NCI-H82 treated with DMSO at 0.1 percent for 48 hours (cell line): ENCODE data around the gene ZNF133.
"Not testable (repeated sequence)": the region's sequence is repeated elsewhere in the genome, so short reads cannot be mapped to it uniquely, and the experiment has no call there.

Experiments used
- DNase-seq: peaks from one replicate; lab custom pipeline; 2025; ENCODE audit not compliant: unreplicated experiment; lab: John Stamatoyannopoulos, UW

Gene ZNF133

DNA sequence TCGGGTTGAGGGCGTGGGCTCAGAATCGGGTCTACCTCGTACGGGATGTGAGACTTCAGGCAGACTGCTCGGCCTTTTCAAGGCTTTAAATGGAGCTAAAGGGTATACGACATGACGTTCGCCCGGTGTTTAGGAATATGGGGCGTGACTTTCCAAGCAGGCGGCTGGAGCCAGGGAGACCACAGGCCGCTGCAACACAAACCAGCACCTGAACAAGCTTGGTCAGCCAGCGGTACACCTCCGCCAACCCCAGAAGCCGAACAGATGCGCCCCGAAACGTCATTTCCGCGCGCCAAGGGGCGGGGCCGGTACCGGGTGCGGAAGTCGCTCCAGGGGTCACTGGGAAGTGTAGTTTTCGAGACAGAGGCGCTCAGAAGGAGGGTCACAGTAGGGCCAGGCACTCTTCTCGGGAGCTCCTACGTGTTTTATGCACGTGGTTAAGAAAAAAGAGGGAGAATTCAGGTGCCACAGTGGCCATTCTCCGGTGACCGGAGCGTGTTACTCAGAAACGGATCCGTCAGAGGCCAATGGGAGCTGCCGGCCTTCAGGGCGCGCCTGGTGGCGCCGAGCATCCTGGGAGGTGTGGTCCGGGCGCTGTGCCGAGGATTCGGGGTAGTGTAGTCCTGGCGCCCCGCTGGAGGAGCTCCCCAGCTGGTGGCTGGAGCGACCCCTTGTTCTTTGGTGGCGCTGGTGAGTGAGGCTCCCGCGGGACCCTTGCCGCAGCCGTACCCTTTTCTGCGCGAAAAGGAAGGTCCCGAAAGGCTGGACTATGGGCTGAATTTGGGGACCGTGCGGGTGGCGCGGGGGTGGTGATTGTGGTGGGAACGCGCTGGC lies at the start of gene ZNF133:
TSS of gene ZNF133 (plus strand) at position 613 of the 834 bp plus-strand sequence. CDS start 17,160 bp downstream, outside the sequence.
- peak; percentile 91 for DNase-seq

DNA sequence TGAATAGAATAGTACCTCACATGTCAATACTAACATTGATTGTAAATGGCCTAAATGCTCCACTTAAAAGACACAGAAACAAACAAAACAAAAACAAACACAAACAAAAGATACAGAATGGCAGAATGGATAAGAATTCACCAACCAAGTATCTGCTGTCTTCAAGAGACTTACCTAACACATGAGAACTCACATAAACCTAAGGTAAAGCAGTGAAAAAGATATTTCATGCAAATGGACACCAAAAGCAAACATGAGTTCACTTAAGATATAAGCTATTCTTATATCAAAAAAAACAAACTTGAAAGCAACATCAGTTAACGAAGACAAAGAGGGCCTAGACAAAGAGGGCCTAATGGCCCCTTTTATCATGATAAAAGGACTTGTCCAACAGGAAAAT lies 47.3 kb upstream of the ZNF133 start:
- DNase-seq, result no peak

- DNase-seq, result no peak
Observed at GRCh38 chr20:18243802-18244201, 44.5 kb upstream of the ZNF133 start.

DNA sequence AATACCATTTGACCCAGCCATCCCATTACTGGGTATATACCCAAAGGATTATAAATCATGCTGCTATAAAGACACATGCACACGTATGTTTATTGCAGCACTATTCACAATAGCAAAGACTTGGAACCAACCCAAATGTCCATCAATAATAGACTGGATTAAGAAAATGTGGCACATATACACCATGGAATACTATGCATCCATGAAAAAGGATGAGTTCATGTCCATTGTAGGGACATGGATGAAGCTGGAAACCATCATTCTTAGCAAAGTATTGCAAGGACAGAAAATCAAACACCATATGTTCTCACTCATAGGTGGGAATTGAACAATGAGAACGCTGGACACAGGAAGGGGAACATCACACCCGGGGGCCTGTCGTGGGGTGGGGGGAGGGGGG lies 39.8 kb upstream of the ZNF133 start:
- DNase-seq, result not testable (repeated sequence)

DNA sequence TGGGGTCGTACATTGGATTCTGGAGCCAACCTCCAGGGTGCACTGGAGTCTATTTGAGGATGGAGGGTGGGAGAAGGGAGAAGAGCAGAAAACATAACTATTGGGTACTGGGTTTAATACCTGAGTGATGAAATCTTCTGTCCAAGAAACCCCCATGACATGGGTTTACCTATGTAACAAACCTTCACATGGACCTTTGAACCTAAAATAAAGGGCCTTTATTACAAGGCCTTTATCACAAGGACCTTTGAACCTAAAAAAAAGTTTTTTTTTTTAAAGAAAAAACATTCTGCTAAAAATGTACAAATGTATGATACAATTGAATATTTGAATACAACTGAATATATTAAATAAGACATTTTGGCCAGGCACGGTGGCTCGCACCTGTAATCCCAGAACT lies 38.1 kb upstream of the ZNF133 start:
- no peak for DNase-seq

- DNase-seq, result no peak
Observed at GRCh38 chr20:18252597-18253451, 35.5 kb upstream of the ZNF133 start.

GRCh38 chr20:18254615-18255014 lies 33.7 kb upstream of the ZNF133 start:
- no peak for DNase-seq

DNA sequence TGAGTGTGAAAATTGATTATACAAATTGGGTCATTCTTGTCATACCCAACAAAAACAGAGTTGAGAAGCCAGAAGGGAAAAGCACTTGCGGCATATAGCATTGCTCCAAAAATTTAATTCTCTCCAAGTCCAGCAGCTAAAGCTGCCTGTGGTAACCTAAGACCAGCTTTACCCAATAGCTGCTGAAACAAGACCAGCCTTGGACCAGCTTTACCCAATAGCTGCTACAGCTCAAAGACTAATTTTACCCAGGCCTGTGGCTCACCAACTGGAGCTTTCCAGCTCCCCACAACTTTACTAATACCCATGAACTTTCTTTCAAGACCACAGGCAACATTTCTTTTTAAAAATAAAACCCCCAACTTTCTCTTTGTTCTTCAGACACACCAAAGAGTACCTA lies 32.8 kb upstream of the ZNF133 start:
- DNase-seq, result no peak

GRCh38 chr20:18256440-18257090 lies 31.8 kb upstream of the ZNF133 start:
- DNase-seq, result no peak

DNA sequence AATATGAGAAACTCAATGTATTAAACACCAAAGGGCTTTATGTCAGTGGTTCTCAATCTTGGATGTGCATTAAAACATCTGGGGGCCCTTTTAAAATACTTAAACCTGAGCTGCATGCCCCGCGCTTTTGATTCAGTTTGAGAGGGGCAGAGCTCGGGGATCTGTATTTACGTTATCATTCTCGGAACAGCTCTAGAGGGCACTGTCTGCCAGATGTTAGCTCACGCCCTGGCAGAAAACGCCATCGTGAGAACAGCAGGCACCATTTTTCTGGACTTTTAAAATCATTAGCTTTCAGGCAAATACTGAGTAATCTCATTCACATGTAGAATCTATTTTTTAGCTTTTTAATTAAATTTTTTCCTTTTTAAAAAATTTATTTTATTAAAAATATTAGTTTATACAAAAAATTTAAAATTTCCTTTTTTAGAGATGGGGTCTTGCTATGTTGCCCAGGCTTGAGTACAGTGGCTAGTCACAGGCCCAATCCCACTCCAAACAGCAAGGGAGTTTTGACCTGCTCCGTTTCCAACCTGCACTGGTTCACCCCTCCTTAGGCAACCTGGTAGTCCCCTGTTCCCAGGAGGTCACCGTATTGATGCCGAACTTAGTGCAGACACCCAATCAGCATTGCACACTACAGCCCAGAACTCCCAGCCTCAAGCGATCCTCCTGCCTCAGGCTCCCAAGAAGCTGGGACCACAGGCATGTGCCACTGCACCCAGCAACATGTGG lies 30.0 kb upstream of the ZNF133 start:
- DNase-seq, result no peak

GRCh38 chr20:18259730-18260129 lies 28.6 kb upstream of the ZNF133 start:
- no peak for DNase-seq

DNA sequence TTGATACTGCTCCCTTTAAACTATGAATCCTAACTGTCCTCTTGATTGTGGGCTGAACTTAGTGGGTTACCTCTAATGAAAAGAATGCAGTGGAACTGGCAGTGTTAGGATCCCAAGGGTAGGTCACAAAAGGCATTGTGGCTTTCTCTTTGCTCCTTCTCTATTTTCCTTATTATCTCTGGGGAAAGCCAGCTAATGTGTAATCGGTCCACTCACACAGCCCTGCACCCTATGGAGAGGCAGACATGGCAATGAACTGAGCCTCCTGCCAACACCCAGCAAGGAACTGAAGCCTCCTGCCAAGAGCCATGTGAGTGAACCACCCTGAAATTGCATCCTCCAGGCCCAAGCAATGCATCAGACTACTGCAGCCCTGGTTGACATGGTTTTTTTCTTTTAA lies 24.6 kb upstream of the ZNF133 start:
- no peak for DNase-seq

DNA sequence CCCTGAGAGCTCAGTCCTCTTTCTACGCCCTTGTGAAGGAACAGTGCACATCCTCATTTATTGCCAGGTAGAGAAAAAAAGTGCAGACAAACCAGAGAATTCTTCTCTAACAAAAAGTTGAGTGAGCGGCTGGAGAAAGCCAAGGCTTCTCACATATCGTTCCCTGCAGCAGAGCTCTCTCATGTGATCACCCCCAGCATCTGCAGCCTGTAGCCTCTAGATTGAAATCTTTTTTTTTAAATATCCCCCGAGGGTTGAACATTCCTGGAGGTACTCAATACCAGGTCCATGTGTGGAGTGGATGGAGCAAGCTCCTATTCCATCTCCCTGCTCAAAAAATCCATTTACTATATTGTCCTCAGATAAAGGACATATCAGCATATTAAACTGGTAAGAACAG lies 22.9 kb upstream of the ZNF133 start:
- no peak for DNase-seq

- no peak for DNase-seq
Observed at GRCh38 chr20:18266282-18266681, 22.0 kb upstream of the ZNF133 start.

DNA sequence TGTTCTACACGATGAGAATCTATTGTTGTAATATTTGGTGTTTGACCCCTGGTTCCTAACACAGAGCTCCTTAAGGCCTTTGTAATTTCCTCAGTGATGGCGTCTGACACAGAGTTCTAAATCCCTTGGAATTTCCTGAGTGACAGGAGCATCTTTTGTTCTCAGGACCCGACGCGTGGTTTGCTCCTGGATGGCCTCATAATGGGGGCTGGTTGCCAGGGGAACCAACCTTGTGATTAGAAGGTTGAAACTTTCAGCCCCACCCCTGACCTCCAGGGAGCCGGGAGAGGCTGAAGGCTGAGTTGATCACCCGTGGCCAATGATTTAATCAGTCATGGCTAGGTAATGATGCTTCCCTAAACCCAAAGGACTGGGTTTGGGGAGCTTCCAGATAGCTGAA lies 20.5 kb upstream of the ZNF133 start:
- DNase-seq, result no peak

GRCh38 chr20:18271160-18271559 lies 17.2 kb upstream of the ZNF133 start:
- no peak for DNase-seq

DNA sequence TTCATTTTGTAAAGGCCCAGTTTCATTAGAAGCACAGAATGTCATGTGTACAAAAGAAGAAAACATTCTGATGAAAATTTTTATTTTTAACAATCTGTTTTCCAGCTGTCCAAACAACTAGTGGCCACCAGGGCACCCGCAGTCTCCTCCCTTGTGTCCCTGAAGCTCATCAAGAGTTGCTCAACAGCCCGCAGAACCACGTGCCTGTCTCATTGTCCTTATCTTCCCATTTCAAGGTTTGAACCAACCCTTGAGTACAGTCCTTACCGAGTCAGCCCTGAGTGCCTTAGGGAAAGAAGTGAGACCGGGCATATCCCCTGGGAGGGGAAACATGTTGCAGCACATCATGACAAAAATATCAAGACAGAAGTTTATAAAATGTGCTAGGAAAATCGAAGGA lies 15.9 kb upstream of the ZNF133 start:
- DNase-seq, result no peak

- no peak for DNase-seq
Observed at GRCh38 chr20:18273738-18274137, 14.6 kb upstream of the ZNF133 start.

- DNase-seq, result not testable (repeated sequence)
Observed at GRCh38 chr20:18275960-18276359, 12.4 kb upstream of the ZNF133 start.

- DNase-seq, result peak; percentile 58
Observed at GRCh38 chr20:18276821-18277220, 11.5 kb upstream of the ZNF133 start.

- DNase-seq, result no peak
Observed at GRCh38 chr20:18279242-18279641, 9.1 kb upstream of the ZNF133 start.
